RWPE2 (cell line): Measurements from ENCODE around the gene MLIP.

Experiments used
- ATAC-seq: fragments of 200-7000 bp; cut with Tn5 transposase; 3 replicates; pipeline ENCODE4 v1.9.1; 2021; ENCODE audit warnings: low read depth
- DNase-seq: peaks from one replicate; pipeline ENCODE4 v3.0.0-alpha.2; 2020; ENCODE audit warnings: low spot score
- H3K27ac ChIP-seq: fragments of 450-650 bp; 2 replicates; pipeline ENCODE4 v1.5.1; 2017; ENCODE audit warnings: mild to moderate bottlenecking; ENCODE audit not compliant: poor library complexity, severe bottlenecking
- H3K27me3 ChIP-seq: fragments of 250-450 bp; sonication (Bioruptor Pico); 2 replicates; pipeline ENCODE4 v1.5.1; 2021; ENCODE audit warnings: mild to moderate bottlenecking, moderate library complexity; ENCODE audit not compliant: insufficient read depth, poor library complexity, severe bottlenecking
- H3K36me3 ChIP-seq: fragments of 250-450 bp; sonication (Bioruptor Pico); 2 replicates; pipeline ENCODE4 v1.5.1; 2020; ENCODE audit warnings: low read depth, mild to moderate bottlenecking, moderate library complexity
- H3K4me1 ChIP-seq: fragments of 250-450 bp; sonication (Bioruptor Pico); 2 replicates; pipeline ENCODE4 v1.5.1; 2021; ENCODE audit warnings: mild to moderate bottlenecking, moderate library complexity; ENCODE audit not compliant: insufficient read depth, poor library complexity, severe bottlenecking
- H3K4me3 ChIP-seq: fragments of 250-450 bp; sonication (Bioruptor Pico); 2 replicates; pipeline ENCODE4 v1.5.1; 2021; ENCODE audit warnings: mild to moderate bottlenecking, moderate library complexity; ENCODE audit not compliant: severe bottlenecking
- H3K9me3 ChIP-seq: fragments of 250-450 bp; sonication (Bioruptor Pico); 2 replicates; pipeline ENCODE4 v1.5.1; 2021; ENCODE audit warnings: mild to moderate bottlenecking, moderate library complexity; ENCODE audit not compliant: severe bottlenecking
- CTCF ChIP-seq: fragments of 450-650 bp; IDR thresholded peaks from one replicate; pipeline ENCODE4 v1.5.1; 2017; ENCODE audit warnings: mild to moderate bottlenecking, moderate library complexity; ENCODE audit not compliant: poor library complexity, severe bottlenecking

The MLIP gene

GRCh38 chr6:54115966-54116365, 4.7 kb downstream of the MLIP start:
- DNase-seq (no peak), ATAC-seq (no peak)
- peaks cover 17% of the 10 kb centered on the region for H3K4me1 ChIP-seq
- no peak overlapping the region for H3K4me3 ChIP-seq
- H3K36me3 ChIP-seq = no peaks in the 10 kb centered on the region
- no peaks in the 10 kb centered on the region for H3K27me3 ChIP-seq
- no peak overlapping the region for H3K27ac ChIP-seq
- H3K9me3 ChIP-seq = no peaks in the 10 kb centered on the region
- TF ChIP-seq CTCF = no peak

GRCh38 chr6:54118117-54118516, 6.9 kb downstream of the MLIP start:
- ATAC-seq (no peak), DNase-seq (no peak)
- no peak overlapping the region for H3K4me3 ChIP-seq
- no peak for TF ChIP-seq CTCF
- peaks cover 9% of the 10 kb centered on the region for H3K4me1 ChIP-seq
- H3K36me3 ChIP-seq = no peaks in the 10 kb centered on the region
- H3K27ac ChIP-seq = no peak overlapping the region
- no peaks in the 10 kb centered on the region for H3K27me3 ChIP-seq
- no peaks in the 10 kb centered on the region for H3K9me3 ChIP-seq

DNA sequence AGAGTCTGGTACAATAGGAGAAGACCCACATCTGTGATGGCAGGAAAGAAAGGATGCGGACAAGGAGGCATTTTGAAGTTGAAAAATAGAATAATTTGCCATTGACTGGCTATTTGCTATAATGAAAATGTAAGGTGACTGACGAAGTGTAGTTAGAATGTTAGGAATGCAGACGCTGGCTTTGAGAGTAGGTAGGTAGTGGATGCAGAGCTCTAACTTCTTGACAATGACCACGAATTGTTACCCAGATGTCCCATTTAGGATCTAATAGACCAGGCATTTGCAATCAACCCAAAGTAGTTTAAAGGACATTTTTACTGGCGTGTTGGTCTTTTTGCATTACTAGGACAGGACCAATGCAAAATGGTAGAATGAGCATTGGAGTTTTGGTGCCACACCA, 14.2 kb downstream of the MLIP start:
- no peak overlapping the region for H3K27ac ChIP-seq
- H3K36me3 ChIP-seq = no peaks in the 10 kb centered on the region
- ATAC-seq = no peak
- no peak for DNase-seq
- TF ChIP-seq CTCF = no peak
- no peaks in the 10 kb centered on the region for H3K9me3 ChIP-seq
- no peaks in the 10 kb centered on the region for H3K27me3 ChIP-seq
- H3K4me1 ChIP-seq = no peaks in the 10 kb centered on the region
- no peak overlapping the region for H3K4me3 ChIP-seq

DNA sequence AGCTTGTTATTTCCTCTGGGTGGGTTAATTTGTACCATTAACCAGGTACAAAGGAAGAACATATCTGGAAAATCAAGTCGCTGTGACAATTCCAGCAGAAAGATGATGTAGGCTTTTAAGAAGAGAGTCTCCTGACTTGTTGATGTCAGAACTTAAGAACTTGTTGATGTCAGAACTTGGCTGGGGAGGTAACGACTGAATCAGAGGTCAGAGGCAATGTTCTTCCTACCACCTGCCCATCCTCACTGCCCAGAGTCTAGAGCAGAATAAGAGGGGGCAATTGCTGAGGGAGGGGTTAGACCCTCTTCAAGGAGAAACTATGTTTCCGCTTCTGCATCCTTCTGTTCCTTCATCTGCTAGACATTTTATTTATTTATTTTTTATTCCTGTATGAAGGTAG, 18.9 kb downstream of the MLIP start:
- no peak for TF ChIP-seq CTCF
- Histone ChIP-seq H3K4me1 (no peaks in the 10 kb centered on the region), H3K4me3 (no peak overlapping the region), H3K27me3 (no peaks in the 10 kb centered on the region), H3K9me3 (no peaks in the 10 kb centered on the region), H3K36me3 (no peaks in the 10 kb centered on the region), H3K27ac (no peak overlapping the region)
- no peak for ATAC-seq
- DNase-seq = no peak

GRCh38 chr6:54132587-54132986, 21.3 kb downstream of the MLIP start:
- no peak for DNase-seq
- ATAC-seq = no peak
- Histone ChIP-seq H3K36me3 (no peaks in the 10 kb centered on the region), H3K27me3 (no peaks in the 10 kb centered on the region), H3K4me1 (peaks cover 5% of the 10 kb centered on the region), H3K4me3 (no peak overlapping the region), H3K27ac (no peak overlapping the region), H3K9me3 (no peaks in the 10 kb centered on the region)
- TF ChIP-seq CTCF = no peak
